Measurements from ENCODE around the gene AGPAT3.

Gene AGPAT3

DNA sequence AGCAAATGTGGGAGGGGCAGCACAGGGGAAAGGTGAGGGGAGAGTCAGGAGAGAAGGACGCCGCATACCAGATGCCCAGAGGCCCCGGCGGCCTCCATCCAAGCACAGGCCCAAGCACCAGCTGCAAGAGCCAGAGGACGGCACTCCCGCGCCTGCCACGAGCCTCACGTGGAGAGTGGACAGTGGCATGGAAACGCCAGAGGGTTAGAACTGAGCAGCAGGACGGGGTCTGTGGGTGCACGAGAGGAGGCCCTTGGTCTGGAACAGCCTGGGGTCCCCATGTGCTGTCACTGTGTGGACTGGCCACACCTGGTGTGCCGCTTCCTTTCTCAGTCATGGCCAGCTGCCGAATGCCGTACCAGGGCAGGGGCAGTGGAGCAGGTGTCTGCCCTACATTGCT is 68.7 kb downstream of the AGPAT3 start:
- DNase-seq (ENCODE audit: extremely low read depth, insufficient read length): no peak
- TF ChIP-seq, protein P1, sequence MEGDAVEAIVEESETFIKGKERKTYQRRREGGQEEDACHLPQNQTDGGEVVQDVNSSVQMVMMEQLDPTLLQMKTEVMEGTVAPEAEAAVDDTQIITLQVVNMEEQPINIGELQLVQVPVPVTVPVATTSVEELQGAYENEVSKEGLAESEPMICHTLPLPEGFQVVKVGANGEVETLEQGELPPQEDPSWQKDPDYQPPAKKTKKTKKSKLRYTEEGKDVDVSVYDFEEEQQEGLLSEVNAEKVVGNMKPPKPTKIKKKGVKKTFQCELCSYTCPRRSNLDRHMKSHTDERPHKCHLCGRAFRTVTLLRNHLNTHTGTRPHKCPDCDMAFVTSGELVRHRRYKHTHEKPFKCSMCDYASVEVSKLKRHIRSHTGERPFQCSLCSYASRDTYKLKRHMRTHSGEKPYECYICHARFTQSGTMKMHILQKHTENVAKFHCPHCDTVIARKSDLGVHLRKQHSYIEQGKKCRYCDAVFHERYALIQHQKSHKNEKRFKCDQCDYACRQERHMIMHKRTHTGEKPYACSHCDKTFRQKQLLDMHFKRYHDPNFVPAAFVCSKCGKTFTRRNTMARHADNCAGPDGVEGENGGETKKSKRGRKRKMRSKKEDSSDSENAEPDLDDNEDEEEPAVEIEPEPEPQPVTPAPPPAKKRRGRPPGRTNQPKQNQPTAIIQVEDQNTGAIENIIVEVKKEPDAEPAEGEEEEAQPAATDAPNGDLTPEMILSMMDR (IDR thresholded peaks at IDR 0.05; ENCODE audit: insufficient read depth, low read length, poor library complexity, severe bottlenecking): no peak
- H3K4me3 ChIP-seq (replicated peaks; ENCODE audit: low read depth, low read length): no peak overlapping the region
- peaks cover 29% of the 10 kb centered on the region for H3K36me3 ChIP-seq (ENCODE audit: control insufficient read depth, insufficient read depth, low read length)
- no peaks in the 10 kb centered on the region for H3K27me3 ChIP-seq (replicated peaks; ENCODE audit: control insufficient read depth, insufficient read depth, low read length)

DNA sequence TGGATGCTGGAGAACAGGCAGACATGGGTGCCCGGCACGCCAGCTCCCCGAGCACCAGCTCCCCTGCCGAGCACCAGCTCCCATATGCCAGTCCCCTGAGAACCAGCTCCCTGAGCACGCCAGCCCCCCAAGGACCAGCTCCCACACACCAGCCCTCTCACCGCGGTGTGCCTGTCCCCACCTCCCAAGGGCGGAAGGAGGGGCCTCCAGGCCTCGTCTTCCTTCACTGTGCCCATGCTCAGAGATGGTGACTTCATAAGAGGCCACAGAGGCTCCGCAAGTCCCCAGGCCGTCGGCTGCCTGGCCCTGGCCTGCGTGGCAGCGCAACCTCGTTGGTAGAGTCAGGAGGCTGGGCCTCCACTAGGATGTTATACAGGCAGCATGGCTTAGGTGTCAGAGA is 69.1 kb downstream of the AGPAT3 start:
- H3K36me3 ChIP-seq (ENCODE audit: control insufficient read depth, insufficient read depth, low read length): peaks cover 27% of the 10 kb centered on the region
- H3K4me3 ChIP-seq (replicated peaks; ENCODE audit: low read depth, low read length): no peak overlapping the region
- no peak for DNase-seq (ENCODE audit: extremely low read depth, insufficient read length)
- TF ChIP-seq, protein P1 (IDR thresholded peaks at IDR 0.05; ENCODE audit: insufficient read depth, low read length, poor library complexity, severe bottlenecking): no peak
- H3K27me3 ChIP-seq (replicated peaks; ENCODE audit: control insufficient read depth, insufficient read depth, low read length): no peaks in the 10 kb centered on the region

DNA sequence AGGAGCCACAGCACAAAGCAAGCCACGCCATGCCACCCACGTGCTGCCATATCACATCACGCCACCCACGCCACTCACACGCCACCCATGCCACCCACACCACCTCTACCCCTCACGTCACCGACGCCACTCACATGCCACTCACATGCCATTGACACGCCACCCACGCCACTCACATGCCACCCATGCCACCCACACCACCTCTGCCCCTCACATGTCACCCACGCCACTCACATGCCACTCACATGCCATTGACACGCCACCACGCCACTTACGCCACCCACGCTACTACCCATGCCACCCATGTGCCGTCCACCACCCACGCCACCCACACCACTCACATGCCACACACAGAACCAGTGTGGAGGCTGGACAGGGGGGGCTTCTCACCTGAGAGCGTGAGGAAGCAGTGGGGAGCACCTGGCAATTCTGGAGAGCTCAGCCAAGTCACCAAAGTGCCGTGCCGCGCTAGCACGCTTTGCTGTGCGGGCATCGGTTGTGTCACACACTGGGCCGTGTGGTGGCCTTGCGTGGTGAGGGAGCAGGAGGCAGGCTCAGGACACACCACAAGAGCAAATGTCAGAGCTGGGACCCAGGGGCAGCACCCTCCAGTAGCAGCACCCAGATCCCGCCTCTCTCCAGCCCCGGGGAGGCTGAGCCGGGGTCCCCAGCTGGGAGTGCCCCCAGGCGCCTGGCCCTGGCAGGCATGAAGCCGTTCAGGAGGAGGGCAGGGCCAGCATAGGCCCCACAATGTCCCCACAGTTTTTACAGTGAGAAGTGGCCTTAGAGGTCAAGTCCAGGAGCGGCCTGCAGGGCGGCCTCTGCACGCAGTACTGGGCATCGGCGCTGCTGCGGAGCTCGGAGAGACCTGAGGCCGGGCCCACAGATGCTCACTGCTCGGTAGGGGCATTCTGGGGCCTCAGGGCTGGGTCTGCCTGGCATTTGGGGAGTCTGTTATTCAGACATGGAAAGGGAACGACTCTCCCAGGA is 70.0 kb downstream of the AGPAT3 start:
- H3K4me3 ChIP-seq (replicated peaks; ENCODE audit: low read depth, low read length): no peak overlapping the region
- DNase-seq (ENCODE audit: extremely low read depth, insufficient read length): no peak
- TF ChIP-seq, protein P1 (IDR thresholded peaks at IDR 0.05; ENCODE audit: insufficient read depth, low read length, poor library complexity, severe bottlenecking): no peak
- H3K27me3 ChIP-seq (replicated peaks; ENCODE audit: control insufficient read depth, insufficient read depth, low read length): no peaks in the 10 kb centered on the region
- peaks cover 30% of the 10 kb centered on the region for H3K36me3 ChIP-seq (ENCODE audit: control insufficient read depth, insufficient read depth, low read length)

DNA sequence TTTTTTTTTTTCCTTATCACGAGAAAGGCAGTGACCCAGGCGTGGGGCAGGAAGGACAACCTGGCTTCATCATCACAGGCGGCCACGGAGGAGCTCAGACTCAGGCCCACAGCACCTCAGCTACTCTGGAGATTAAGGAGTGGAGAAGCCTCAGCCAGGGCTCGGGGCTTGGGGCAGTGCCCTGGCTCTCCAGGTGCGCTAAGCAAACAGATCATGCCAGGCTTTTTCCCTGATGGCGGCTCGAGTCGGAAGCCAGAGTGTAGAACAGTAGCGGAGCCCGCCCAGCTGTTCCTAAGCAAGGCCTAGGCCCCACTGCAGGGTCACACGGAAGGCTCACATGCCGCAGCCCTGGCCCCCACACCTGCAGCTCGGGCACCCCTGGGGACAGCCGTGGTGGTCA is 70.7 kb downstream of the AGPAT3 start:
- no peaks in the 10 kb centered on the region for H3K27me3 ChIP-seq (replicated peaks; ENCODE audit: control insufficient read depth, insufficient read depth, low read length)
- H3K4me3 ChIP-seq (replicated peaks; ENCODE audit: low read depth, low read length): no peak overlapping the region
- DNase-seq (ENCODE audit: extremely low read depth, insufficient read length): no peak
- TF ChIP-seq, protein P1 (IDR thresholded peaks at IDR 0.05; ENCODE audit: insufficient read depth, low read length, poor library complexity, severe bottlenecking): no peak
- H3K36me3 ChIP-seq (ENCODE audit: control insufficient read depth, insufficient read depth, low read length): peaks cover 30% of the 10 kb centered on the region

DNA sequence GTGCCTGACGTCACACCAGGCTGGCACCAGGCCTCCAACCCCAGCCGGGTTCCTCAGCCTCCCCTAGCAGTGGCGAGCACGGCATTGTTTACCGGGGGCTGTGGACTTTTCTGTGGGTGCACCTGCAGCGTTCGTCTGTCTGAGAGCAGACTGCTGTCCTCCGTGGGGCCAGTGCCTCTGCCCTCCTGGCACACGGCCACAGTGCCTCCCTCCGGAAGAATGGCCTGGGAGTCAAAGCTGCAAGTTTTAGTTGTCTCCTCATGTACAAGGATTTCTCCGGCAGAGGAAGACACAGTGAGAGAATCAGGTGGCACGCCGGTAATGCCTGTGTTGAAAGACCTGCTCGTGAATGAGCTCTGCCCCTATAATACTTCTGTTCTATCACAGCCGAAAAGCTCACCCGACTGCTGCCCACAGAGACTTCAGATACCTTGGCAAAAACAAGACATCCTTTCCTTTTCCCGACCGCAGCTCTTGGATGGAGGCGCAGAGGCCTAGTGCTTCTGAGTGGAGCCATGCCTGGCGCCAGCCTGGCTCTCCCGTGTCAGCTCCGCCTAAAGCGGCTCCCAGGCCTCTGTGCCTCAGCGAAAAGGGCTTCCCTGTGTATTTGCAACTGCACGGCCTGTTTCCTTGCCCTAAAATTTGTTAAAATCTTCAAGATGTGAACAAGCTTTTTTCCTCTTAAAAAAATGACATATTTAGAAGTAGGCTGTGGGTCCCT is 71.4 kb downstream of the AGPAT3 start:
- DNase-seq (ENCODE audit: extremely low read depth, insufficient read length): no peak
- Histone ChIP-seq H3K36me3 (ENCODE audit: control insufficient read depth, insufficient read depth, low read length) (peaks cover 30% of the 10 kb centered on the region), H3K27me3 (replicated peaks; ENCODE audit: control insufficient read depth, insufficient read depth, low read length) (no peaks in the 10 kb centered on the region), H3K4me3 (replicated peaks; ENCODE audit: low read depth, low read length) (no peak overlapping the region)
- TF ChIP-seq, protein P1 (IDR thresholded peaks at IDR 0.05; ENCODE audit: insufficient read depth, low read length, poor library complexity, severe bottlenecking): no peak

All from GM06990 (cell line).